Smooth muscle cell (in vitro differentiated cells): ENCODE results near the gene TTR. TPM values are rescaled to one million over a fixed set of nuclear protein-coding genes. Genes with fewer than 3 reads are reported as not detected.

Source experiments
- DNase-seq: peaks from one replicate; lab custom pipeline; 2025; ENCODE audit not compliant: unreplicated experiment; lab: John Stamatoyannopoulos, UW
- H2AFZ ChIP-seq: fragments of 200-600 bp; sonication (generic); 2 replicates; pipeline ENCODE4 v1.6.0; 2016; ENCODE audit warnings: antibody characterized with exemption, low read depth, mild to moderate bottlenecking
- H3F3A ChIP-seq: fragments of 200-600 bp; sonication (generic); 2 replicates; pipeline ENCODE4 v1.6.0; 2017; ENCODE audit warnings: antibody characterized with exemption, low read depth
- H3K27ac ChIP-seq: fragments of 200-600 bp; sonication (generic); 2 replicates; pipeline ENCODE4 v1.5.1; 2016; ENCODE audit warnings: low read depth, mild to moderate bottlenecking
- H3K27me3 ChIP-seq: fragments of 200-600 bp; sonication (generic); 2 replicates; pipeline ENCODE4 v1.6.1; 2016; ENCODE audit warnings: low read depth, mild to moderate bottlenecking
- H3K36me3 ChIP-seq: fragments of 200-600 bp; sonication (generic); 2 replicates; pipeline ENCODE4 v1.5.1; 2016; ENCODE audit warnings: low read depth
- H3K4me1 ChIP-seq: fragments of 200-600 bp; sonication (generic); 2 replicates; pipeline ENCODE4 v1.5.1; 2016; ENCODE audit warnings: low read depth
- H3K4me2 ChIP-seq: fragments of 200-600 bp; sonication (generic); 2 replicates; pipeline ENCODE4 v1.6.0; 2016; ENCODE audit warnings: mild to moderate bottlenecking
- H3K4me3 ChIP-seq: fragments of 200-600 bp; sonication (generic); 2 replicates; pipeline ENCODE4 v1.5.1; 2016; ENCODE audit warnings: mild to moderate bottlenecking
- H3K79me2 ChIP-seq: fragments of 200-600 bp; sonication (generic); 2 replicates; pipeline ENCODE4 v1.6.0; 2016; ENCODE audit warnings: low read depth, mild to moderate bottlenecking
- H3K9ac ChIP-seq: fragments of 200-600 bp; sonication (generic); 2 replicates; pipeline ENCODE4 v1.6.0; 2016; ENCODE audit warnings: low read depth
- H3K9me3 ChIP-seq: fragments of 200-600 bp; sonication (generic); replicated peaks from 2 replicates; pipeline ENCODE4 v1.5.1; 2016; ENCODE audit warnings: low read depth
- H4K20me1 ChIP-seq: fragments of 200-600 bp; sonication (generic); 2 replicates; pipeline ENCODE4 v1.6.0; 2016; ENCODE audit warnings: low read depth
- CTCF ChIP-seq: fragments of 200-600 bp; sonication (generic); IDR thresholded peaks from 2 replicates; pipeline ENCODE4 v1.5.1; 2017; ENCODE audit warnings: borderline replicate concordance, mild to moderate bottlenecking, antibody characterized with exemption; ENCODE audit not compliant: insufficient read depth, poor library complexity, severe bottlenecking
- WGBS: methylation state at CpG from one replicate; pipeline ENCODE4 v1.1.7; 2016; ENCODE audit warnings: low lambda C conversion rate; 5-methylcytosine and 5-hydroxymethylcytosine counted together
- polyA plus RNA-seq: library from polyadenylated mRNA; unstranded; fragments of >200 nt; fragmentation: Nextera tagmentation; extraction: Ambion mirVana; gene quantifications from 2 replicates; pipeline ENCODE4 v1.2.1, GENCODE V29; 2016
- total RNA-seq: library from RNA; depleted of rRNA; stranded (reverse); fragments of >200 nt; gene quantifications from 2 replicates; pipeline ENCODE4 v1.2.3, GENCODE V29; 2014

The TTR gene
- total and polyA plus RNA-seq, 2 experiments from 2014 or later = 2.6 TPM; not detected in 1

GRCh38 chr18:31611511-31611910, 19.8 kb downstream of the TTR start:
- Histone ChIP-seq H3K79me2 (no peaks in the 10 kb centered on the region), H3K9me3 (no peaks in the 10 kb centered on the region), H3F3A (no peaks in the 10 kb centered on the region), H2AFZ (no peak overlapping the region), H3K27me3 (no peaks in the 10 kb centered on the region), H3K9ac (no peak overlapping the region), H3K4me1 (peaks cover 7% of the 10 kb centered on the region), H3K27ac (no peak overlapping the region), H4K20me1 (no peaks in the 10 kb centered on the region), H3K4me3 (no peak overlapping the region), H3K4me2 (peak overlapping the region; percentile 36), H3K36me3 (no peaks in the 10 kb centered on the region)
- no peak for TF ChIP-seq CTCF
- WGBS = 95% methylated on average over 5 of the region's 5 CpGs
- DNase-seq = no peak

GRCh38 chr18:31612124-31612523, 20.4 kb downstream of the TTR start:
- WGBS = 67% methylated on average over 6 of the region's 6 CpGs
- H3K4me1 ChIP-seq = peaks cover 7% of the 10 kb centered on the region
- H3K4me2 ChIP-seq = peak overlapping the region; percentile 28
- no peaks in the 10 kb centered on the region for H3K36me3 ChIP-seq
- H3K27me3 ChIP-seq = no peaks in the 10 kb centered on the region
- H4K20me1 ChIP-seq = no peaks in the 10 kb centered on the region
- no peak overlapping the region for H2AFZ ChIP-seq
- H3K9ac ChIP-seq = no peak overlapping the region
- H3K79me2 ChIP-seq = no peaks in the 10 kb centered on the region
- no peaks in the 10 kb centered on the region for H3F3A ChIP-seq
- H3K27ac ChIP-seq = no peak overlapping the region
- no peak for TF ChIP-seq CTCF
- H3K9me3 ChIP-seq = no peaks in the 10 kb centered on the region
- no peak overlapping the region for H3K4me3 ChIP-seq
- no peak for DNase-seq

- Histone ChIP-seq H2AFZ (no peak overlapping the region), H3K4me2 (no peak overlapping the region), H3K4me3 (no peak overlapping the region), H3K36me3 (no peaks in the 10 kb centered on the region), H3K27me3 (no peaks in the 10 kb centered on the region), H3K79me2 (no peaks in the 10 kb centered on the region), H3F3A (no peaks in the 10 kb centered on the region), H3K4me1 (peaks cover 7% of the 10 kb centered on the region), H4K20me1 (no peaks in the 10 kb centered on the region), H3K27ac (no peak overlapping the region), H3K9me3 (no peaks in the 10 kb centered on the region), H3K9ac (no peak overlapping the region)
- WGBS = 60% methylated on average over 2 of the region's 2 CpGs
- DNase-seq = no peak
- no peak for TF ChIP-seq CTCF
Observed at GRCh38 chr18:31614044-31614443, 22.4 kb downstream of the TTR start.

GRCh38 chr18:31616586-31616985, 24.9 kb downstream of the TTR start:
- no peaks in the 10 kb centered on the region for H3K79me2 ChIP-seq
- WGBS = 90% methylated on average over 4 of the region's 4 CpGs
- H2AFZ ChIP-seq = no peak overlapping the region
- no peaks in the 10 kb centered on the region for H3K9me3 ChIP-seq
- H3K9ac ChIP-seq = no peak overlapping the region
- DNase-seq = no peak
- TF ChIP-seq CTCF = no peak
- no peaks in the 10 kb centered on the region for H4K20me1 ChIP-seq
- H3F3A ChIP-seq = no peaks in the 10 kb centered on the region
- no peak overlapping the region for H3K27ac ChIP-seq
- H3K4me3 ChIP-seq = no peak overlapping the region
- H3K36me3 ChIP-seq = no peaks in the 10 kb centered on the region
- H3K4me2 ChIP-seq = no peak overlapping the region
- H3K4me1 ChIP-seq = no peaks in the 10 kb centered on the region
- H3K27me3 ChIP-seq = no peaks in the 10 kb centered on the region
